HFF-Myc (cell line): ENCODE measurements around the gene SERPINA3.
A peak's percentile ranks its signal among the peaks of the same experiment; 100 is the strongest.
"Not testable (repeated sequence)": the region's sequence is repeated elsewhere in the genome, so short reads cannot be mapped to it uniquely, and the experiment has no call there.

Experiments
- DNase-seq: peaks from one replicate; pipeline ENCODE4 v3.0.0-alpha.2; 2011; ENCODE audit warnings: low read depth; ENCODE audit errors: extremely low read depth
- H3K4me3 ChIP-seq: replicated peaks from 2 replicates; pipeline ENCODE4 v1.5.1; 2011; ENCODE audit warnings: low read depth, mild to moderate bottlenecking, control low read depth, low read length
- TF ChIP-seq, protein P1 (sequence below): IDR thresholded peaks from 2 replicates; pipeline ENCODE4 v1.5.1; 2012; ENCODE audit warnings: mild to moderate bottlenecking, low read depth, low read length, control low read depth; ENCODE audit errors: missing control alignments

SERPINA3 gene

DNA sequence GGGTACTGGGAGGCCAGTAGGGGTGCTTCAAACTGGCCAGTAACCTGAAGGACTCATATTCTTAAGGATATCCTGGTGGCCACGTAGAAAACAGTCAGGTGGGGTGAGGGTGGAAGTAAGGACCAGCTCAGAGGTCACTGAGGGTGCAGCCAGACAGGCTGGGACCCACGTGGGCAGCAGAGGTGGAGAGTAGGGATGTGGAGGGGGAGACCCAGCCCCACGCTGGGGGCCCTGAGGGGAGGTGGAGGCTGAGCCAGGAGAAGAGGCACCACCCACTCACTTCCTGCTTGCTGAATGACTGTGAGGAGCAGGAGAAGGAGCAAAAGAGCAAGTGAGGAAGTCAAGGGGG is 12.6 kb upstream of the SERPINA3 start:
- no peak for DNase-seq
- TF ChIP-seq, protein P1, sequence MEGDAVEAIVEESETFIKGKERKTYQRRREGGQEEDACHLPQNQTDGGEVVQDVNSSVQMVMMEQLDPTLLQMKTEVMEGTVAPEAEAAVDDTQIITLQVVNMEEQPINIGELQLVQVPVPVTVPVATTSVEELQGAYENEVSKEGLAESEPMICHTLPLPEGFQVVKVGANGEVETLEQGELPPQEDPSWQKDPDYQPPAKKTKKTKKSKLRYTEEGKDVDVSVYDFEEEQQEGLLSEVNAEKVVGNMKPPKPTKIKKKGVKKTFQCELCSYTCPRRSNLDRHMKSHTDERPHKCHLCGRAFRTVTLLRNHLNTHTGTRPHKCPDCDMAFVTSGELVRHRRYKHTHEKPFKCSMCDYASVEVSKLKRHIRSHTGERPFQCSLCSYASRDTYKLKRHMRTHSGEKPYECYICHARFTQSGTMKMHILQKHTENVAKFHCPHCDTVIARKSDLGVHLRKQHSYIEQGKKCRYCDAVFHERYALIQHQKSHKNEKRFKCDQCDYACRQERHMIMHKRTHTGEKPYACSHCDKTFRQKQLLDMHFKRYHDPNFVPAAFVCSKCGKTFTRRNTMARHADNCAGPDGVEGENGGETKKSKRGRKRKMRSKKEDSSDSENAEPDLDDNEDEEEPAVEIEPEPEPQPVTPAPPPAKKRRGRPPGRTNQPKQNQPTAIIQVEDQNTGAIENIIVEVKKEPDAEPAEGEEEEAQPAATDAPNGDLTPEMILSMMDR, result no peak
- no peak overlapping the region for H3K4me3 ChIP-seq

DNA sequence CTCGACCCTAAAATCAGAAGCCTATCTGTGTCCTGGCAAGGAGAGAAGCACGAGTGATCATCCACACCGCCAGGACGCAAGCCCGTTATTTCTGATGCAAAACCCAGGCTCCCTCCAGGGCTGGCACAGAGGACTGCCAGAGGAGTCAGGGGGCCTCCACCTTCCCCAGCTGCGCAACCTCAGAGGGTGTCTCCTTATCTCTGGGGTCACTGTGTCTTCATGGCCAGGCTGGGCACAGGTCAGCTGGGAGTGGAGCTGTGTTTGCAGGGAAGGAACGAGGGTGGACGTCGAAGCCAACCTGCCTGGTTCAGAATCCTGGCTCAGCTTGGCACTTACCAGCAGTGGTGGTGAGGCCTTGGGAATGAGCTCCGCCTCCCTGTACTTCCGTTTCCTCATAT is 12.0 kb upstream of the SERPINA3 start:
- TF ChIP-seq, protein P1, result no peak
- H3K4me3 ChIP-seq, result no peak overlapping the region

DNA sequence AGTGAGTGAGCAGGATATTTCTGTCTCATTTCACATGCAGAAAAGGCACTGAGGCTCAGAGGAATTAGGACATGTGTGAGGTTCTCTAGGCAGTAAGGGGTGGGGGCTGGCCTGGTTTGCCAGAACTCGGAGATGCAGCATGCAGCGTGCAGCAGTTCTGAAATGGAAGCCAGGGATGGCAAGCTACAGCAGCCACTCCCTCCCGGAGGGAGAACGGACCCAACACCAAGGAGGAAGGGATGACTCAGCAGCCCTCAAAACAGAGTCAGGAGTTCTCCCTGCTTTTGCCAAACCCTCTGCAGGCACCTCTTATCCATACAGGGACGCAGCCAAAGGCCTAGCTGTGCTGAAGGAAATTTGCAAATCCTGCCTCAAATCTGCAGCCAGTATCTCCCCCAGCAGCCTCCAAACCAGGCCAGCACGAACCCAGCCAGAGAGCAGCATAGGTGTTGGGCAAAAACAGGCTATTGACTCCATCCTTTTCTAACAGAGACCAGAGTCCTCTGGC is 10.3 kb upstream of the SERPINA3 start:
- TF ChIP-seq, protein P1, result no peak
- H3K4me3 ChIP-seq, result no peak overlapping the region
- DNase-seq, result peak; percentile 14

More for the DNA sequence above, 12.0 kb upstream of the SERPINA3 start:
- no peak for DNase-seq

DNA sequence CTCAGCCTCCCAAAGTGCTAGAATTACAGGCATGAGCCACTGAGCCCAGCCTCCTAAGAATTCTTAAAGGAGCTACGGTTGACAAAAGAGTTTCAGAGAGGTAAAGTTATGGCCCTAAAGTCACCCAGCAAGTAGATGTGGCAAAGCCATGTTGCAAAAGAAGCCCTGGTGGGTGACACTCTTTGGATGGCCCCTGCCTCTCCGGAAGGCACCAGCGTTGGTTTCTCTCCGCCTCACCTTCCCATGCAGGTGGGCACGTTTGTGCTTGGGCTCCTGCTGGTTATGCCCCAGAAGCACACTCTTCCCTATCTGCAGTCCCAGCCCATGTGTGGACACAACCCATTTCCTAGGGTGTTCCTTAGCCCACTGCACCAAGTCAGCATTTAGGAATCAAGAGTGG is 9.5 kb upstream of the SERPINA3 start:
- DNase-seq, result no peak
- TF ChIP-seq, protein P1, result no peak
- no peak overlapping the region for H3K4me3 ChIP-seq

DNA sequence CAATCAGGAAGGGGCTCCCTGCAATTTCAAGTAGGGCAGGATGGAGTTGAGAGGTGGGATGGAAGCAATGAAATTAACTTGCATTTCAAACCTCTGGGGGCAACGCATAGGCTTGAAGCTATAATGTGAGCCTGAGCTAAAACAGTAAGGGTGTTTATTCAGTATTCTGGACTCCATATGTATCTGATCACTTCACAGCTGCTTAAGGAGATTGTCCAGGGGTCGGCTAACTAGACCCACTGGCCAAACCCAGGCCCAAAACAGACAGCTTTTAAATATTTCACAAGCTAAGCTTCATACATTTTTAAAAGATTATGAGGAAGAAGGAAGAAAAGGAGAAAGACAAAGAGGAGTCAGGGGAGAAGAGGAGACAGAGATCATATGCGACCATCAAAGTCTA is 6.8 kb upstream of the SERPINA3 start:
- no peak overlapping the region for H3K4me3 ChIP-seq
- TF ChIP-seq, protein P1, result no peak
- no peak for DNase-seq

DNA sequence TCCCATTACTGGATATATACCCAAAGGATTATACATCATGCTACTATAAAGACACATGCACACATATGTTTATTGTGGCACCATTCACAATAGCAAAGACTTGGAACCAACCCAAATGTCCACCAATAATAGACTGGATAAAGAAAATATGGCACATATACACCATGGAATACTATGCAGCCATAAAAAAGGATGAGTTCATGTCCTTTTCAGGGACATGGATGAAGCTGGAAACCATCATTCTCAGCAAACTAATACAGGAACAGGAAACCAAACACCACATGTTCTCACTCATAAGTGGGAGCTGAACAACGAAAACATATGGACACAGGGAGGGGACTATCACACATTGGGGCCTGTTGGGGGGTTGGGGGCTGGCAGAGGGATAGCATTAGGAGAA is 3.2 kb upstream of the SERPINA3 start:
- DNase-seq, H3K4me3 ChIP-seq: not testable (repeated sequence)

DNA sequence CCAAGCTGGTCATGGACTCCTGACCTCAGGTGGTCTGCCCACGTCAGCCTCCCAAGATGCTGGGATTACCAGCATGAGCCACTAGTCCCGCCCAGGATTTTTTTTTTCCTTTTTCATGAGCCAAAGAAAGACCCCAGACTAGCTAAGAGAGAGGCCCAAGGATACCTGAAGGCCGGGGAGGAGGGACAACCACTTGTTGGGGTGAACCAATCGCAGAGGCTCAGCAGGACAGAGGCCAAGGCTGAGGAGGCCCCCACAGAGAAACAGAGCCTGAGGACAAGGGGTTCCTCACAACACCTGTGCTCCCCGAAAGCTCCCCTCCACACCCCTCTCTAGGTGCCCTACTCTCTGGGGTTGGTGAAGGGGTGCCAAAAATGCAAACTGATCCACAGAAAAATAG is 1.0 kb upstream of the SERPINA3 start:
- TF ChIP-seq, protein P1, result no peak
- H3K4me3 ChIP-seq, result no peak overlapping the region
- DNase-seq, result no peak
